ENCODE results near the gene DOCK3. TPM values are rescaled to one million over a fixed set of nuclear protein-coding genes. Genes with fewer than 3 reads are reported as not detected.

Gene DOCK3
- total RNA-seq, 1 experiment from 2014 or later = 0.15 TPM

DNA sequence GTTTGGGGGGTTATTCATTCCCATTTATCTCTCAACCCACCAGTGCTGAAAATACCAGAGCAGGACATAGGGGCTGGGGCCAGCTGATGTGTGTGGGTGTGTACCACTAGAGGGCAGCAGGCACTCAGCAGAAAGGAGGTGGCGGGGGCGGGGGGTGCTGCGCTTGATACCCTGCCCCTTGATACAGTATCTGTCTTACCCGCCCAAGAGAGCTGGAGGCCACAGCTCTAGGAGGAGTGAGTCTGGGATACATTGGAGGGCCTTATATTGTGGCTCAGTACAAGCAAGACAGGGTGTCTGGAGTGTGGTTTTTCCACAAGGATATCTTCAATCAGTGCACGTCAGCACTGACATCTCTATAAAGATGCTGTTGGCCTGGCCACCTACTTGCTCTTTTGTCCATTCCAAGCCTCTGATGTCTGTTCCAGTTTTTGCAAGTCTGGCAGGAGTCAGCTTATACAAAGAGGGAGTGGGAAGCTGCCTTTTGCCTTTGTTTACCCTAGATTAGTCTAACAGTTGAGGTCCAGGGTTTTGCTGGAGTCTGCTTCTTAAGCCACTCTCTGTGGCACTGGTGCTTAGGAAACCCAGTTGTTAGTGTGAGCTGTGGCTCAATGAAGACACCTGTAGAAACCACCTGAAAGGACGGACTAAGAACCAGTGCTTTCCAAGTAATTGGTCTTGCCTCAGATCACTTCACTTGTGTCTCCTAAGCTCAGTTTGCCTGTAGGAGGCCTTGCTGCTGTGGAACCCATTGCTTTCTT lies 714.9 kb downstream of the DOCK3 start:
- Histone ChIP-seq H3K9ac (ENCODE audit: low read length) (no peak overlapping the region), H3K79me2 (ENCODE audit: low read length) (peaks cover 70% of the 10 kb centered on the region), H2AFZ (ENCODE audit: low read length) (no peak overlapping the region), H3K9me3 (ENCODE audit: low read length) (no peaks in the 10 kb centered on the region), H3K27me3 (ENCODE audit: low read length) (no peaks in the 10 kb centered on the region), H3K4me1 (ENCODE audit: insufficient read depth, low read length) (peaks cover 49% of the 10 kb centered on the region), H3K4me3 (ENCODE audit: low read length) (no peak overlapping the region), H3K27ac (ENCODE audit: low read length) (no peak overlapping the region), H3K36me3 (ENCODE audit: low read depth, low read length) (peaks cover 59% of the 10 kb centered on the region), H4K20me1 (ENCODE audit: low read length) (peaks cover 40% of the 10 kb centered on the region), H3F3A (ENCODE audit: low read length, unreplicated experiment) (no peaks in the 10 kb centered on the region), H3K4me2 (ENCODE audit: low read length) (peak overlapping the region; percentile 98; the same call in 1 of the 2 replicates), H3K9me2 (replicated peaks; ENCODE audit: low read length) (no peaks in the 10 kb centered on the region)
- intact Hi-C loops (cut with micrococcal nuclease) = loop anchor here (5.0 to 10.0 kb wide), 2 partner anchors 285 to 1037 kb away; partner anchors contain the start of genes CYB561D2, NPRL2 and TEX264
- CTCF ChIA-PET = interaction anchor here (0.6 to 0.7 kb wide), 4 partner anchors 21 to 821 kb away, joined by 3 to 7 read pairs (median 3); partner anchors contain the start of genes CISH and HEMK1
- ATAC-seq (no peak), DNase-seq (peak; percentile 34)
- BruUV-seq (replicated peaks) = no TSS peak
- no peak for TF ChIP-seq EZH2phosphoT487 (IDR thresholded peaks at IDR 0.05; ENCODE audit: borderline replicate concordance, low read length)
- TF ChIP-seq, protein P1, sequence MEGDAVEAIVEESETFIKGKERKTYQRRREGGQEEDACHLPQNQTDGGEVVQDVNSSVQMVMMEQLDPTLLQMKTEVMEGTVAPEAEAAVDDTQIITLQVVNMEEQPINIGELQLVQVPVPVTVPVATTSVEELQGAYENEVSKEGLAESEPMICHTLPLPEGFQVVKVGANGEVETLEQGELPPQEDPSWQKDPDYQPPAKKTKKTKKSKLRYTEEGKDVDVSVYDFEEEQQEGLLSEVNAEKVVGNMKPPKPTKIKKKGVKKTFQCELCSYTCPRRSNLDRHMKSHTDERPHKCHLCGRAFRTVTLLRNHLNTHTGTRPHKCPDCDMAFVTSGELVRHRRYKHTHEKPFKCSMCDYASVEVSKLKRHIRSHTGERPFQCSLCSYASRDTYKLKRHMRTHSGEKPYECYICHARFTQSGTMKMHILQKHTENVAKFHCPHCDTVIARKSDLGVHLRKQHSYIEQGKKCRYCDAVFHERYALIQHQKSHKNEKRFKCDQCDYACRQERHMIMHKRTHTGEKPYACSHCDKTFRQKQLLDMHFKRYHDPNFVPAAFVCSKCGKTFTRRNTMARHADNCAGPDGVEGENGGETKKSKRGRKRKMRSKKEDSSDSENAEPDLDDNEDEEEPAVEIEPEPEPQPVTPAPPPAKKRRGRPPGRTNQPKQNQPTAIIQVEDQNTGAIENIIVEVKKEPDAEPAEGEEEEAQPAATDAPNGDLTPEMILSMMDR (conservative IDR thresholded peaks at IDR 0.05; ENCODE audit: low read depth, low read length) = peak; percentile 81
- no peak for TF ChIP-seq EZH2 (IDR thresholded peaks at IDR 0.05; ENCODE audit: low read length, unreplicated experiment)
- POLR2A ChIA-PET (ENCODE audit: unreplicated experiment) = interaction anchor here (0.7 kb wide), 1 partner anchor 827 kb away, joined by 4 read pairs; no protein-coding TSS in a partner anchor

DNA sequence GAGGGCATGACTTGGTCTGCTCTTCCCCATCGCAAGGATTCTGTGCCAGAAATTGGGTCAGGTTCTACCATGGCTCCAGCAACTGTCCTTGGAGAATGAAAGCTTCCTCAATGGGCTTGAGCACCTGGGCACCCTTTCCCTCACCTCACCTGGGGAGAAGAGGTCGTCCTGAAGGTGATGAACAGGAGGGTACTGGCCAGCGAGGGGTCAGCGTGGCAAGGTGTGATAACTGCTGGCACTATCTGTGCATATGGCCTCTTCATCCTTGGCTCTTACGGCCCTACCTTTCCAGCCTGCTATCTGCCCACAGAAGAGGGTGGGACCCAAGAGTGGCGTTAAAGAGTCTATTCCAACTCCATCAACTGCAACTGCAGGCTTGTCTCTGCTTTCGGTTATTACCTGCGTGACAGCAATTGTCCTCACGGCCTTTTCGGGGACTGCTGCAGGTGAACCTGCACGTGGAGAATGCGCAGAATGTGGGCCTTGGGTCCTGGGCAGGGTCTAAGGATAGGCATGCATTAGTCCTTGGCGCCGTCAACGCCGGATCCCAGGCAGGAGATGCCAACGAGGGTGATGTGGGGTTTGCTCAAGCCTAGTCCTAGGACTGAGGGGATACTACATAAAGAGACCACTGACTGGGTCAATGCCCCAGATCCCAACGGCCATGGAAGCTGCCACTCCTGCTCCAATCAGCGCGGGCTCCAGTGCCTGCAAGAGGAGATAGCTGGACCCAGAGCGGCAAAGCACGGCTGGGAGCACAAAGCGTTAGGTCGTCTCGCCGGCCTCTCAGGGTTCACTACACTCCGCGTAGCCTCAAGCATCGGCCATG lies 715.7 kb downstream of the DOCK3 start:
- H2AFZ ChIP-seq (ENCODE audit: low read length) = 0 out of 2 replicates have a peak overlapping the region, but pooled peaks have one; percentile 47
- H3K79me2 ChIP-seq (ENCODE audit: low read length) = peaks cover 73% of the 10 kb centered on the region
- peaks cover 49% of the 10 kb centered on the region for H4K20me1 ChIP-seq (ENCODE audit: low read length)
- H3K4me3 ChIP-seq (ENCODE audit: low read length) = peak overlapping the region; percentile 73
- H3K27ac ChIP-seq (ENCODE audit: low read length) = no peak overlapping the region
- H3K27me3 ChIP-seq (ENCODE audit: low read length) = no peaks in the 10 kb centered on the region
- ATAC-seq = peak; percentile 0; the same call in 1 of the 2 replicates
- POLR2A ChIA-PET (ENCODE audit: unreplicated experiment) = no interaction called here
- CTCF ChIA-PET = interaction anchor here (0.6 to 0.7 kb wide), 3 partner anchors 20 to 930 kb away, joined by 3 to 7 read pairs (median 3); partner anchors contain the start of gene HEMK1
- TF ChIP-seq, protein P1 (conservative IDR thresholded peaks at IDR 0.05; ENCODE audit: low read depth, low read length) = peak; percentile 88
- TF ChIP-seq EZH2 (IDR thresholded peaks at IDR 0.05; ENCODE audit: low read length, unreplicated experiment) (no peak), EZH2phosphoT487 (IDR thresholded peaks at IDR 0.05; ENCODE audit: borderline replicate concordance, low read length) (no peak)
- no peak for DNase-seq
- intact Hi-C loops (cut with micrococcal nuclease) = no loop called here
- H3K9me2 ChIP-seq (replicated peaks; ENCODE audit: low read length) = no peaks in the 10 kb centered on the region
- H3K4me2 ChIP-seq (ENCODE audit: low read length) = peak overlapping the region; percentile 83
- no peaks in the 10 kb centered on the region for H3K9me3 ChIP-seq (ENCODE audit: low read length)
- TSS peak; percentile 12 for BruUV-seq (replicated peaks)
- peak overlapping the region; percentile 26; the same call in 1 of the 2 replicates for H3K9ac ChIP-seq (ENCODE audit: low read length)
- H3F3A ChIP-seq (ENCODE audit: low read length, unreplicated experiment) = no peaks in the 10 kb centered on the region
- H3K4me1 ChIP-seq (ENCODE audit: insufficient read depth, low read length) = peaks cover 49% of the 10 kb centered on the region
- peaks cover 68% of the 10 kb centered on the region for H3K36me3 ChIP-seq (ENCODE audit: low read depth, low read length)

Data from PC-3 (cell line).